Peyer's patch (tissue), 4 donors: Measurements from ENCODE around the gene WSB1.

Experiments used
- CTCF ChIP-seq, 6 experiments: fragments of 450-650 bp in 4 of 6; fragments of 200-600 bp in 2 of 6; sonication (generic) in 1 of 6; IDR thresholded peaks; one replicate each; pipeline ENCODE4 v1.5.1; 2017 to 2019; ENCODE audit warnings: antibody characterized with exemption in 6 of 6, mild to moderate bottlenecking in 3 of 6, moderate library complexity in 1 of 6
- POLR2A ChIP-seq, 2 donors: fragments of 450-650 bp; IDR thresholded peaks; one replicate each; pipeline ENCODE4 v1.5.1; 2017; ENCODE audit warnings: antibody characterized with exemption in 2 of 2, mild to moderate bottlenecking in 2 of 2, moderate library complexity in 2 of 2

GRCh38 chr17:27245230-27245696, 48.7 kb upstream of the WSB1 start:
- no peak for TF ChIP-seq POLR2A (IDR thresholded peaks at IDR 0.05)
- TF ChIP-seq CTCF (IDR thresholded peaks at IDR 0.05), result peak; percentile 29 to 84 (median 71)
